DOHH2 (cell line): ENCODE measurements around the gene TBC1D2B.
"Not testable (repeated sequence)": the region's sequence is repeated elsewhere in the genome, so short reads cannot be mapped to it uniquely, and the experiment has no call there.

Source experiments
- H3F3A ChIP-seq: fragments of 200-600 bp; sonication (generic), shearing (Covaris generic); 2 replicates; pipeline ENCODE4 v1.6.0; 2016; ENCODE audit warnings: antibody characterized with exemption, mild to moderate bottlenecking; ENCODE audit not compliant: control insufficient read depth, insufficient read depth
- H3K27ac ChIP-seq: fragments of 200-600 bp; sonication (generic); 2 replicates; pipeline ENCODE4 v1.5.1; 2014; ENCODE audit warnings: low read depth, mild to moderate bottlenecking, low read length, moderate library complexity
- H3K27me3 ChIP-seq: fragments of 200-600 bp; sonication (generic); 2 replicates; pipeline ENCODE4 v1.6.1; 2014; ENCODE audit warnings: mild to moderate bottlenecking, low read length, mixed read lengths; ENCODE audit not compliant: control insufficient read depth
- H3K36me3 ChIP-seq: fragments of 200-600 bp; sonication (generic); 2 replicates; pipeline ENCODE4 v1.6.1; 2014; ENCODE audit warnings: mild to moderate bottlenecking, low read length, moderate library complexity, mixed read lengths; ENCODE audit not compliant: control insufficient read depth
- H3K4me1 ChIP-seq: fragments of 200-600 bp; sonication (generic); 2 replicates; pipeline ENCODE4 v1.6.1; 2014; ENCODE audit warnings: mild to moderate bottlenecking, low read length, mixed read lengths; ENCODE audit not compliant: control insufficient read depth
- H3K4me2 ChIP-seq: fragments of 200-600 bp; sonication (generic); 2 replicates; pipeline ENCODE4 v1.6.0; 2014; ENCODE audit warnings: mild to moderate bottlenecking, low read length, moderate library complexity
- H3K4me3 ChIP-seq: fragments of 200-600 bp; sonication (generic); 2 replicates; pipeline ENCODE4 v1.5.1; 2014; ENCODE audit warnings: mild to moderate bottlenecking, low read length, mixed read lengths
- H3K79me2 ChIP-seq: fragments of 200-600 bp; sonication (generic); 2 replicates; pipeline ENCODE4 v1.6.1; 2014; ENCODE audit warnings: mild to moderate bottlenecking, low read length, mixed read lengths; ENCODE audit not compliant: control insufficient read depth
- H3K9me2 ChIP-seq: fragments of 200-600 bp; sonication (generic); replicated peaks from 2 replicates; pipeline ENCODE4 v1.6.1; 2014; ENCODE audit warnings: mild to moderate bottlenecking, low read length, mixed read lengths; ENCODE audit not compliant: control insufficient read depth
- H3K9me3 ChIP-seq: fragments of 200-600 bp; sonication (generic); 2 replicates; pipeline ENCODE4 v1.6.1; 2014; ENCODE audit warnings: antibody characterized with exemption, low read length, mixed read lengths; ENCODE audit not compliant: control insufficient read depth, insufficient read depth
- H4K20me1 ChIP-seq: fragments of 200-600 bp; sonication (generic); 2 replicates; pipeline ENCODE4 v1.6.0; 2014; ENCODE audit warnings: low read depth, mild to moderate bottlenecking, antibody characterized with exemption, low read length, moderate library complexity; ENCODE audit not compliant: control insufficient read depth, insufficient read depth
- CTCF ChIP-seq: fragments of 200-600 bp; sonication (generic); IDR thresholded peaks from one replicate; pipeline ENCODE4 v1.5.1; 2014; ENCODE audit warnings: antibody characterized with exemption, mild to moderate bottlenecking, low read depth, low read length; ENCODE audit not compliant: poor library complexity, severe bottlenecking
- EZH2phosphoT487 ChIP-seq: fragments of 200-600 bp; sonication (generic); IDR thresholded peaks from 2 replicates; pipeline ENCODE4 v1.6.1; 2017; ENCODE audit warnings: borderline replicate concordance, mild to moderate bottlenecking, antibody characterized with exemption, low read length, moderate library complexity, mixed read lengths

The TBC1D2B gene

GRCh38 chr15:77982127-77982490 lies 95.4 kb downstream of the TBC1D2B start:
- Histone ChIP-seq H3K36me3 (no peaks in the 10 kb centered on the region), H3F3A (no peaks in the 10 kb centered on the region), H4K20me1 (no peaks in the 10 kb centered on the region), H3K9me2 (no peaks in the 10 kb centered on the region), H3K27ac (no peak overlapping the region), H3K4me3 (no peak overlapping the region), H3K4me1 (no peaks in the 10 kb centered on the region), H3K4me2 (no peak overlapping the region), H3K27me3 (peaks cover 4% of the 10 kb centered on the region; the same call in 1 of the 2 replicates), H3K79me2 (no peaks in the 10 kb centered on the region), H3K9me3 (no peaks in the 10 kb centered on the region)
- TF ChIP-seq CTCF (no peak), EZH2phosphoT487 (no peak)

GRCh38 chr15:77981281-77982126 lies 96.0 kb downstream of the TBC1D2B start:
- Histone ChIP-seq H3K9me3 (no peaks in the 10 kb centered on the region), H3K27ac (no peak overlapping the region), H3K79me2 (no peaks in the 10 kb centered on the region), H3K4me3 (no peak overlapping the region), H3K9me2 (no peaks in the 10 kb centered on the region), H3F3A (no peaks in the 10 kb centered on the region), H3K27me3 (peaks cover 4% of the 10 kb centered on the region; the same call in 1 of the 2 replicates), H3K4me1 (no peaks in the 10 kb centered on the region), H4K20me1 (no peaks in the 10 kb centered on the region), H3K4me2 (no peak overlapping the region), H3K36me3 (no peaks in the 10 kb centered on the region)
- TF ChIP-seq CTCF (no peak), EZH2phosphoT487 (no peak)

- H3K27me3 ChIP-seq, H3F3A ChIP-seq, H4K20me1 ChIP-seq: not testable (repeated sequence)
Measured at GRCh38 chr15:77980674-77981073, 96.8 kb downstream of the TBC1D2B start.

GRCh38 chr15:77980098-77980497 lies 97.4 kb downstream of the TBC1D2B start:
- Histone ChIP-seq H3K27ac (no peak overlapping the region), H3K79me2 (no peaks in the 10 kb centered on the region), H3K4me1 (no peaks in the 10 kb centered on the region), H3K9me3 (no peaks in the 10 kb centered on the region), H3K36me3 (no peaks in the 10 kb centered on the region), H3K4me2 (no peak overlapping the region), H4K20me1 (no peaks in the 10 kb centered on the region), H3F3A (no peaks in the 10 kb centered on the region), H3K27me3 (peaks cover 4% of the 10 kb centered on the region; the same call in 1 of the 2 replicates), H3K9me2 (no peaks in the 10 kb centered on the region), H3K4me3 (no peak overlapping the region)
- no peak for TF ChIP-seq CTCF
- TF ChIP-seq EZH2phosphoT487, result no peak

More at GRCh38 chr15:77980674-77981073, 96.8 kb downstream of the TBC1D2B start:
- not testable (repeated sequence) for H3K4me1 ChIP-seq, H3K36me3 ChIP-seq, H3K4me3 ChIP-seq, H3K9me3 ChIP-seq, H3K4me2 ChIP-seq, H3K27ac ChIP-seq, H3K79me2 ChIP-seq, H3K9me2 ChIP-seq

GRCh38 chr15:77979157-77979556 lies 98.4 kb downstream of the TBC1D2B start:
- not testable (repeated sequence) for H3K4me2 ChIP-seq, H3K27me3 ChIP-seq, H4K20me1 ChIP-seq, H3K9me2 ChIP-seq, H3K4me3 ChIP-seq, H3K9me3 ChIP-seq, H3K36me3 ChIP-seq, H3K79me2 ChIP-seq, H3K4me1 ChIP-seq, H3K27ac ChIP-seq, H3F3A ChIP-seq

- H3F3A ChIP-seq, H3K4me2 ChIP-seq, H4K20me1 ChIP-seq, H3K9me2 ChIP-seq, H3K79me2 ChIP-seq, H3K27ac ChIP-seq, H3K4me3 ChIP-seq, H3K4me1 ChIP-seq, H3K36me3 ChIP-seq, H3K27me3 ChIP-seq, H3K9me3 ChIP-seq: not testable (repeated sequence)
Measured at GRCh38 chr15:77978759-77979145, 98.8 kb downstream of the TBC1D2B start.
